ENCODE measurements around the gene MAGEC1.

The MAGEC1 gene

DNA sequence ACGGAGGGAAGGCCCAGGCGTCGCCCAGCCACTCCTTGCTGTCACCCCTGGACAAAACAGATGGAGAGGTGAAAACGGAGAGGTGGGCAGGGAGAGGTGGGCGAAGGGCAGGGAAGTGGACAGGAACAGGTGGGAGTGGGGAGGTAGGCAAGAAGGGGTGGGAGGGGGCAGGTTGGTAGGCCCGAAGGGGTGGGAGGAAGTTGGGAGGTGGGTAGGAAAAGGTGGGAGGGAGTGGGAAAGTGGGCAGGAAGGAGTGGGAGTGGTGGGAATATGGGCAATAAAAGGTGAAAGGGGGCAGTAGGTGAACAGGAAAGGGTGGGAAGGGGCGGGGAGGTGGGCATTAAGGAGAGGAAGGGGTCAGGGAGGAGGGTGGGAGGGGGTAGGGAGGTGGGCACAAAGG, 9.0 kb upstream of the MAGEC1 start:
- TF ChIP-seq, protein P1, sequence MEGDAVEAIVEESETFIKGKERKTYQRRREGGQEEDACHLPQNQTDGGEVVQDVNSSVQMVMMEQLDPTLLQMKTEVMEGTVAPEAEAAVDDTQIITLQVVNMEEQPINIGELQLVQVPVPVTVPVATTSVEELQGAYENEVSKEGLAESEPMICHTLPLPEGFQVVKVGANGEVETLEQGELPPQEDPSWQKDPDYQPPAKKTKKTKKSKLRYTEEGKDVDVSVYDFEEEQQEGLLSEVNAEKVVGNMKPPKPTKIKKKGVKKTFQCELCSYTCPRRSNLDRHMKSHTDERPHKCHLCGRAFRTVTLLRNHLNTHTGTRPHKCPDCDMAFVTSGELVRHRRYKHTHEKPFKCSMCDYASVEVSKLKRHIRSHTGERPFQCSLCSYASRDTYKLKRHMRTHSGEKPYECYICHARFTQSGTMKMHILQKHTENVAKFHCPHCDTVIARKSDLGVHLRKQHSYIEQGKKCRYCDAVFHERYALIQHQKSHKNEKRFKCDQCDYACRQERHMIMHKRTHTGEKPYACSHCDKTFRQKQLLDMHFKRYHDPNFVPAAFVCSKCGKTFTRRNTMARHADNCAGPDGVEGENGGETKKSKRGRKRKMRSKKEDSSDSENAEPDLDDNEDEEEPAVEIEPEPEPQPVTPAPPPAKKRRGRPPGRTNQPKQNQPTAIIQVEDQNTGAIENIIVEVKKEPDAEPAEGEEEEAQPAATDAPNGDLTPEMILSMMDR (IDR thresholded peaks at IDR 0.05; ENCODE audit: poor library complexity, severe bottlenecking), result no peak
- Histone ChIP-seq H3K27me3 (ENCODE audit: insufficient read depth, poor library complexity, severe bottlenecking) (no peaks in the 10 kb centered on the region), H3K36me3 (ENCODE audit: low read depth) (no peaks in the 10 kb centered on the region), H3K4me3 (ENCODE audit: severe bottlenecking) (no peak overlapping the region), H3K9me3 (ENCODE audit: severe bottlenecking) (no peaks in the 10 kb centered on the region), H3K4me1 (ENCODE audit: insufficient read depth, poor library complexity, severe bottlenecking) (no peaks in the 10 kb centered on the region), H3K27ac (ENCODE audit: poor library complexity, severe bottlenecking) (no peak overlapping the region)
- ATAC-seq (ENCODE audit: low read depth), result no peak
- no peak for DNase-seq (ENCODE audit: low spot score)

DNA sequence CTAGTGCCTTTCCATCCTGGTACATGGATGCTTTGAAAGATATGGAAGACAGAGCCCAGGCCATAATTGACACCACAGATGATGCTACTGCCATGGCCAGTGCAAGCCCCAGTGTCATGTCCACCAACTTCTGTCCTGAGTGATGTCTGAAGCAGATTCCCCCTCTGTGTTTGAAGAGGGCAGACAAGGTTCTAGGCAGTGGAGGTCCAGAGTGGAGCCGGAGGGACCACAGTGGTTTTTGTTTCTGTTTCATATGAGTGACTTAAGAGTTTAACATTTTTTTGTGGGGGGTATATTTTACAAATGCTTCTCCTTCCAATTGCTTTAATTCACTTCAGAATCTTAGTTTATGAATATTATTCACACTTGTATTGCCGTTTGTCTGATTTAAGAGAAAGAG, 6.0 kb upstream of the MAGEC1 start:
- Histone ChIP-seq H3K27ac (ENCODE audit: poor library complexity, severe bottlenecking) (no peak overlapping the region), H3K4me1 (ENCODE audit: insufficient read depth, poor library complexity, severe bottlenecking) (no peaks in the 10 kb centered on the region), H3K36me3 (ENCODE audit: low read depth) (no peaks in the 10 kb centered on the region)

GRCh38 chrX:141902366-141902765, 1.3 kb upstream of the MAGEC1 start:
- TF ChIP-seq, protein P1 (IDR thresholded peaks at IDR 0.05; ENCODE audit: poor library complexity, severe bottlenecking), result no peak
- Histone ChIP-seq H3K4me3 (ENCODE audit: severe bottlenecking) (no peak overlapping the region), H3K27ac (ENCODE audit: poor library complexity, severe bottlenecking) (no peak overlapping the region), H3K27me3 (ENCODE audit: insufficient read depth, poor library complexity, severe bottlenecking) (no peaks in the 10 kb centered on the region), H3K4me1 (ENCODE audit: insufficient read depth, poor library complexity, severe bottlenecking) (no peaks in the 10 kb centered on the region), H3K36me3 (ENCODE audit: low read depth) (no peaks in the 10 kb centered on the region), H3K9me3 (ENCODE audit: severe bottlenecking) (no peaks in the 10 kb centered on the region)
- ATAC-seq (ENCODE audit: low read depth) (no peak), DNase-seq (ENCODE audit: low spot score) (no peak)

More for the DNA sequence above, 6.0 kb upstream of the MAGEC1 start:
- H3K27me3 ChIP-seq (ENCODE audit: insufficient read depth, poor library complexity, severe bottlenecking), result no peaks in the 10 kb centered on the region
- H3K9me3 ChIP-seq (ENCODE audit: severe bottlenecking), result no peaks in the 10 kb centered on the region
- TF ChIP-seq, protein P1 (IDR thresholded peaks at IDR 0.05; ENCODE audit: poor library complexity, severe bottlenecking), result no peak
- DNase-seq (ENCODE audit: low spot score), result no peak
- no peak for ATAC-seq (ENCODE audit: low read depth)
- H3K4me3 ChIP-seq (ENCODE audit: severe bottlenecking), result no peak overlapping the region

DNA sequence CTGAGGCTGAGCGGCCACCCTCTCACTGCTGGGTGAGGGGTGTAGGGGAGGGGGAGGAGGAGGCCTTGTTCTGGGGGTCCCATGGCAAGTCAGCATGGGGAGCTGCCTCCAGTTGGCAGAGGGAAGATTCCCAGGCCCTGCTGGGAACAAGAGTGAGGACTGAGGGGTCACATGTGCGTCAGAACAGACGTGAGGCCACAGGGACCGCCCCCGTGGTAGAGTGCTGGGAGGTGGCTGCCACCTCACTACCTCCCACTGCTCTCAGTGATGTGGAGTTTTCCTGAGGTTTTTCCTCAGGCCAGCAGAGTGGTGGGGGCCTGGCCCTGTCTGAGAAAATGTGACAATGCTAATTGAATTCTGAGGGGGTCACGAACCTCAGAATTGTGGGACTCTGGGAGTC, 568 bp downstream of the MAGEC1 start:
- TF ChIP-seq, protein P1 (IDR thresholded peaks at IDR 0.05; ENCODE audit: poor library complexity, severe bottlenecking), result no peak
- H3K36me3 ChIP-seq (ENCODE audit: low read depth), result no peaks in the 10 kb centered on the region
- H3K9me3 ChIP-seq (ENCODE audit: severe bottlenecking), result no peaks in the 10 kb centered on the region
- H3K4me1 ChIP-seq (ENCODE audit: insufficient read depth, poor library complexity, severe bottlenecking), result peaks cover 2% of the 10 kb centered on the region
- ATAC-seq (ENCODE audit: low read depth) (no peak), DNase-seq (ENCODE audit: low spot score) (no peak)
- H3K27me3 ChIP-seq (ENCODE audit: insufficient read depth, poor library complexity, severe bottlenecking), result no peaks in the 10 kb centered on the region
- H3K4me3 ChIP-seq (ENCODE audit: severe bottlenecking), result no peak overlapping the region
- no peak overlapping the region for H3K27ac ChIP-seq (ENCODE audit: poor library complexity, severe bottlenecking)

DNA sequence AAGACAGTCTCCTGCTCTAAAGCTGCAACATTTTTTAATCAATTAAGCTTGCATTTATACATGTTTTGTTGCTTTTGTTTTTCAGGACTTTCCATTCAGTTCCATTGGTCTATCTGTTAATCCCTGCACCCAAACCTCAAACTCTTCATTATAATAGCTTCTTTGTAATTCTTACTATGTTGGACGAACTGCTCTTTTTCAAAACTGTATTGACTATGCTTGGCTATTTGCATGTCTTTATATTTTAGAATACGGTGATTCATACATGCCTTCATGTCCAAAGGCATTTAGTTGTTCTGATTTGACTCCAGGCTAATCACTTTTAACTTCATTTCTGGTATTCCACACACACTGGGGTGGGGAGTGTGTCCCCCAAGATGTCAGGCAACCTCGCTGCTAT, 14.1 kb downstream of the MAGEC1 start:
- Histone ChIP-seq H3K27me3 (ENCODE audit: insufficient read depth, poor library complexity, severe bottlenecking) (no peaks in the 10 kb centered on the region), H3K9me3 (ENCODE audit: severe bottlenecking) (no peaks in the 10 kb centered on the region), H3K4me3 (ENCODE audit: severe bottlenecking) (no peak overlapping the region), H3K27ac (ENCODE audit: poor library complexity, severe bottlenecking) (no peak overlapping the region), H3K36me3 (ENCODE audit: low read depth) (no peaks in the 10 kb centered on the region), H3K4me1 (ENCODE audit: insufficient read depth, poor library complexity, severe bottlenecking) (no peaks in the 10 kb centered on the region)
- DNase-seq (ENCODE audit: low spot score), result no peak
- ATAC-seq (ENCODE audit: low read depth), result no peak
- TF ChIP-seq, protein P1 (IDR thresholded peaks at IDR 0.05; ENCODE audit: poor library complexity, severe bottlenecking), result no peak
